HFF-Myc (cell line): ENCODE measurements around the gene MFSD1.
A peak's percentile ranks its signal among the peaks of the same experiment; 100 is the strongest.

ENCODE experiments used
- DNase-seq: peaks from one replicate; pipeline ENCODE4 v3.0.0-alpha.2; 2011; ENCODE audit warnings: low read depth; ENCODE audit errors: extremely low read depth
- H3K4me3 ChIP-seq: replicated peaks from 2 replicates; pipeline ENCODE4 v1.5.1; 2011; ENCODE audit warnings: low read depth, mild to moderate bottlenecking, control low read depth, low read length
- TF ChIP-seq, protein P1 (sequence below): IDR thresholded peaks from 2 replicates; pipeline ENCODE4 v1.5.1; 2012; ENCODE audit warnings: mild to moderate bottlenecking, low read depth, low read length, control low read depth; ENCODE audit errors: missing control alignments

The MFSD1 gene

GRCh38 chr3:158765518-158766205, 36.2 kb upstream of the MFSD1 start:
- TF ChIP-seq, protein P1, sequence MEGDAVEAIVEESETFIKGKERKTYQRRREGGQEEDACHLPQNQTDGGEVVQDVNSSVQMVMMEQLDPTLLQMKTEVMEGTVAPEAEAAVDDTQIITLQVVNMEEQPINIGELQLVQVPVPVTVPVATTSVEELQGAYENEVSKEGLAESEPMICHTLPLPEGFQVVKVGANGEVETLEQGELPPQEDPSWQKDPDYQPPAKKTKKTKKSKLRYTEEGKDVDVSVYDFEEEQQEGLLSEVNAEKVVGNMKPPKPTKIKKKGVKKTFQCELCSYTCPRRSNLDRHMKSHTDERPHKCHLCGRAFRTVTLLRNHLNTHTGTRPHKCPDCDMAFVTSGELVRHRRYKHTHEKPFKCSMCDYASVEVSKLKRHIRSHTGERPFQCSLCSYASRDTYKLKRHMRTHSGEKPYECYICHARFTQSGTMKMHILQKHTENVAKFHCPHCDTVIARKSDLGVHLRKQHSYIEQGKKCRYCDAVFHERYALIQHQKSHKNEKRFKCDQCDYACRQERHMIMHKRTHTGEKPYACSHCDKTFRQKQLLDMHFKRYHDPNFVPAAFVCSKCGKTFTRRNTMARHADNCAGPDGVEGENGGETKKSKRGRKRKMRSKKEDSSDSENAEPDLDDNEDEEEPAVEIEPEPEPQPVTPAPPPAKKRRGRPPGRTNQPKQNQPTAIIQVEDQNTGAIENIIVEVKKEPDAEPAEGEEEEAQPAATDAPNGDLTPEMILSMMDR = no peak
- H3K4me3 ChIP-seq = no peak overlapping the region
- no peak for DNase-seq

- TF ChIP-seq, protein P1 = no peak
- H3K4me3 ChIP-seq = no peak overlapping the region
- no peak for DNase-seq
These were observed 35.5 kb upstream of the MFSD1 start for GRCh38 chr3:158766364-158766763.

- TF ChIP-seq, protein P1 = no peak
- H3K4me3 ChIP-seq = peak overlapping the region; percentile 9; the same call in 1 of the 2 replicates
- DNase-seq = no peak
These were observed 33.5 kb upstream of the MFSD1 start for GRCh38 chr3:158768361-158768787.

DNA sequence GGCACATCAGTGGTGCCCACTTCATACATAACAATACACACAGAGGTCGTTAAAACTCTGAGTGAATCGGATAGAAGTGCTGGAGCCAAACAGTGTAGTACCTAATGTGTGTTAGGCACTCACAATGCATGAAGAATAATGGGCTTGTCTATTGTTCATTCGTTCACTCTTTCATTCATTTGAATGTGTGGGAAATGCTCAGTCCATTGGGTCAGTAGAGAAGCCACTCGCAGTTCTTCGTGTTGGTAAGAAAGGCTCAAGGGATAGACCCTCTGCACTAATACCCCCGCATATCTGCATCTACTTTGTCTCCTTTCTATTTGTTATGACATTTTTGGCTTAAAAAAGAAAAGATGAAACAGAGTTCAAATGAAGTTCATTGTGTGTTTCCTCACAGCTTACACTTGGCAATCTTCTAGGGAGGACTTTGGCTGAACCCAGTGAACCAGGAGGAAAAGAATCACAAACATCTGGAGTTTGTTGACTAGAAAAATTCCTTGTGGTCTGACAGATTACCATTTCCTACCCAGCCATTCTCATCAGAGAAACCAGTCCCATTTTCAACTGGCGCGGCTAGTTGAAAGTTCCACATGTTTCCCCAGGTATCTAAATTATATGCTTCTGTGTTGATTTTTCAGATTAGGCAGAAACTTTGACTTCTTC, 32.8 kb upstream of the MFSD1 start:
- DNase-seq = peak; percentile 90
- peak overlapping the region; percentile 9; the same call in 1 of the 2 replicates for H3K4me3 ChIP-seq
- TF ChIP-seq, protein P1 = no peak

DNA sequence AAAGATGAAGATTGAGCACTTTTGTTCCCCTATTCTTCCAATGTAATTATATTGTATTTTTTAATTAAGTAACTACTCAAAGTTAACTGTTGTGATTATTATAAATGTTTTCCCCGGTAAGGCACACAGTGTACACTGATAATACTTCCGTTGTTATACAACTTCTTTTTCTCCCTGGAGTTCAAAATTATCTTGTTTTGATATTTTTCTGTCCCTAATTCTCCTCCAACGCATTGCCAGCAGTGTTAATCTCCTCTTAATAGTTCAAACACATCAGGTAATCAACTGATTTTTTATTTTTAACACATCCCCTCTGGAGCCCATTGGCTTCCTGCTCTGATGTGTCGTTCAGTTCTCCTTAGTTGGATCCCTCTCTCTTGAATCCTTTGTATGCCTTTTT, 32.3 kb upstream of the MFSD1 start:
- DNase-seq = no peak
- TF ChIP-seq, protein P1 = no peak
- no peak overlapping the region for H3K4me3 ChIP-seq

- no peak overlapping the region for H3K4me3 ChIP-seq
- DNase-seq = no peak
- TF ChIP-seq, protein P1 = no peak
These were observed 31.7 kb upstream of the MFSD1 start for GRCh38 chr3:158769952-158770740.
